GM23248 (cell line): ENCODE data around the gene ALCAM.

ENCODE experiments used
- EZH2 ChIP-seq: fragments of 200-600 bp; sonication (generic); IDR thresholded peaks from 2 replicates; pipeline ENCODE4 v1.6.1; 2018; ENCODE audit warnings: antibody characterized with exemption, mild to moderate bottlenecking; ENCODE audit not compliant: insufficient read depth, poor library complexity, severe bottlenecking
- EZH2phosphoT487 ChIP-seq: fragments of 200-600 bp; sonication (generic); IDR thresholded peaks from 2 replicates; pipeline ENCODE4 v1.6.1; 2018; ENCODE audit warnings: antibody characterized with exemption, moderate library complexity, mild to moderate bottlenecking, low read depth; ENCODE audit not compliant: insufficient read depth

GRCh38 chr3:105435277-105435676, 68.6 kb downstream of the ALCAM start:
- TF ChIP-seq EZH2 (no peak), EZH2phosphoT487 (no peak)
